GM19455 (cell line): ENCODE measurements around the gene CD40.
"Not testable (repeated sequence)": the region's sequence is repeated elsewhere in the genome, so short reads cannot be mapped to it uniquely, and the experiment has no call there.

ENCODE experiments used
- ATAC-seq: cut with Tn5 transposase; IDR thresholded peaks from one replicate; pipeline ENCODE4 v1.9.1; 2021; ENCODE audit not compliant: unreplicated experiment

Gene CD40

DNA sequence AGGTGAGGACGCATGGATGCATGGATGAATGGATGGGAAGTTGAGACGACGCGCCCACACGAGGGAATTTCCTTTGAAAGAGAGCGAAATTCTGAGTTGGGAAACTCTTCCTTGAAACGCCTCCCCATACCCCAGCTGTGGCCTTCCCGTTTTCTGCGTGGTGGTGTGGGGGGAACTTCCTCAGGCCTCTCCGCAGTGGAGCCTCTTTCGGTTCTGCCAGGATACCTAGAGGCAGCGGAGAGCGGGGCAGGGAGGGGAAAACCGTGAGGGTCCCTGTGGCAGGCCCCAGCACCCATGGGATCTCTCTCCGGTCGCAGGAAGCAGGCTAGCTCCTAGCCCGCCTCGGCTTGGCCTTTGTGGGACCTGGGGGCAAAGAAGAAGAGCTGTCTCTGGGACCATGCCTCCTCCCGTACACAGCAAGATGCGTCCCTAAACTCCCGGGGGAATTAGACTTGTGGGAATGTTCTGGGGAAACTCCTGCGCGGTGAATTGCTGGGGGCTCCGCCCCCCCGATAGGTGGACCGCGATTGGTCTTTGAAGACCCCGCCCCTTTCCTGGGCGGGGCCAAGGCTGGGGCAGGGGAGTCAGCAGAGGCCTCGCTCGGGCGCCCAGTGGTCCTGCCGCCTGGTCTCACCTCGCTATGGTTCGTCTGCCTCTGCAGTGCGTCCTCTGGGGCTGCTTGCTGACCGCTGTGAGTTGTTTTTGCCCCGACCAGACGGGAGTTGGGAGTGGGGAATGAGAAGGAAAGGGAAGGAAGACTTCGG is at the start of gene CD40:
CD40 (plus strand) TSS at position 611 of the 764 bp plus-strand sequence; CDS start at position 641, 30 bp downstream.
- ATAC-seq, result peak; percentile 70

DNA sequence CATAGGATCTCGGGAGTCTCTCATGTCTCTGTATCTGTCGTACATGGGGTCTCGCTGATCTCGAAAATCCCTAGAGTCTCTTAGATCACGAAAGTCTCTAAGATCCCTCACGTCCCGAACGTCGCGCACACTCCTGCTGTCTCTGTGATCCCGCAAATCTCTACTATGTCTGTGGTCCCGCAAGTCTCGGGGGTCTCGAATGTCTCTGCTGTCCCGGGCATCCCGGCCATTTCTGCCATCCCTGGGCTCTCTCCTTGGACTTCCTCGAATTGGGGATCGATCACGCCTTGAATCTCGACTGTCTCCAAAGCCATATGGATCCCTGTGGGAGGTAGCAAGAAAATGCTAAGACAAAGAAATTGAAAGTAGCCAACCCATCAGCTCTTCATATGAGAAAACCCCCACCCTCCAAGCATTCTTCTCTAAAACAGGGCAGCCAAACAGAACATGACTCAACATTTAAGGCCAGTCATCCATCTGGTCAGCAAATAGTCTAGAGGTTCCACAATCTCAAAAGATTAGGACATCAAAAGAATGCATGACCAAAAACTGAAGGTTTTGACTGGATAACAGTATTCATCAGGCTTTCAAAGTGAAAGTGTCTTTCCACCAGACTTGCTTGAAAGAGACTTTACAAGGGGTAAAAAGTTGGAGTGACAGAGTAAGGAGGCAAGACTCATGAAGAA is 47.8 kb upstream of the CD40 start:
- ATAC-seq, result no peak

DNA sequence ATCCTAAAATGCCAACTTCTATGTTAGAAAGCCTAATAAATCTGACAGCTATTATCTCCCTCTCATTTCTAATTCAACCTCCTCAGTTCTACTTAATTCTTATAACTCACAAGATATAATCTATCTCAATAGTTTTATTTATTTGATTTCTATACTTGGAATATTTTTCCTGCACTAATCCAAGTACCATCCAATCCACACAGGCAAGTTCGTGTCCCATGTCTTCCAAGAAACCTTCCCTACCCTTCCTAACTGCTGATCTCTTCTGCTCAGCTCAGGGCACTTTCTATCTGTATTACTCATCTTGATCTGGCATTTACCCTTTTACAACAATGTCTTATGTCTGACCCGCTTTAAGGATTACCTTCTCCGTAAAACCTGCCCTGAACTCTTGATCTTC is 46.5 kb upstream of the CD40 start:
- no peak for ATAC-seq

DNA sequence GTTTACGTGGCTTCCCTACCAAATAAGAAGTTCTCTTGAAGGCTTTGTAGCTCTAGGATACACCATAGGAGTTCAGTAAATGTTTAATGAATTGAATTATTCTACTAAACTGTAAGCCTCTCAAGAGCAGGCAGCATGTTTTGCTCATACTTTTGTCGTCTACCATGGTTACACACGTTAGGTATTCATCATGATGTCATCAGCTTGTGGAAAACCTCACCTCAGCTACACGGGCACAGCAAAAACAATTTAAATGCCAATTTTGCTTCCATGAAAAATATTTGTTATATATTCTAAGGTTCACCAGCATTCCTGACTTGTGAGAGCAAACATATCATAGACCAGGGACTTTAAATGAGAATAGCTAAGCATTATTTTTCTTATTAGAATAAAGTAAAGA is 45.1 kb upstream of the CD40 start:
- no peak for ATAC-seq

DNA sequence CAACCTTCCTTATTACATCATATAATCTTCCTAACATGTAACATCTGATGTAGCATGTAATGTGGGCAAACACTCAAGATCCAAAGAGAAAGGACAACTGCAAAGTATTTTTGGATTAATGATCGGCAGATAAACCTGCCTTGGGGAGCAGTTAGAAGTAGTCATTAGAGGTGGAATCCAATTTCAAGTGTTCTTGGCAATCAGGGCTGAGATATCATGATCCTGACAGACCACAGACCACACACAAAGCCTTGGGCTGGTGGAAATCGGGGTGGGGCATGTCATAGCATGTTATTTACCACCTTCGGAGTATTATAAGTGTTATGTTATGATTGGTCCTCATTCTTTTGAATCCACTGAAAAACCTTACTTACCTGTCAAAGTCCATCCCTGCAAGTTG is 44.7 kb upstream of the CD40 start:
- ATAC-seq, result no peak

DNA sequence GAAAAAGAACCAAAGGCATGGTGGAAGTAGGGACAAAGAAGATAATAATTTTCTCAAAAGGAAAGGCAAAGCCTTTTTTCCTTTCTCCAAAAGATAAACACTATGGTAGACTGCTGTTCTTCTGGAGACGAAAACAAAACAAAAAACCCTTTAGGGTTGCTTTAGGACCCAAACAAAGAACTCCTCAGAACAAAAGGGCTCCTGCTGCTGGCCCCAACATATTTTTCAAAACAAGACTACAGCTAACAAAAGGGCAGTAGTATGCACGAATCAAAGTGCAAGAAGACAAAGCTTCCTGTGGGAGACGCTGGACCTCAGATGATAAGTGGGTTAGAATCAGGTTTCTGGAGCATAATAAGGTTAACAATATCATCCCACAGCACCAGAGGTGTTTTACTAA is 44.1 kb upstream of the CD40 start:
- no peak for ATAC-seq

DNA sequence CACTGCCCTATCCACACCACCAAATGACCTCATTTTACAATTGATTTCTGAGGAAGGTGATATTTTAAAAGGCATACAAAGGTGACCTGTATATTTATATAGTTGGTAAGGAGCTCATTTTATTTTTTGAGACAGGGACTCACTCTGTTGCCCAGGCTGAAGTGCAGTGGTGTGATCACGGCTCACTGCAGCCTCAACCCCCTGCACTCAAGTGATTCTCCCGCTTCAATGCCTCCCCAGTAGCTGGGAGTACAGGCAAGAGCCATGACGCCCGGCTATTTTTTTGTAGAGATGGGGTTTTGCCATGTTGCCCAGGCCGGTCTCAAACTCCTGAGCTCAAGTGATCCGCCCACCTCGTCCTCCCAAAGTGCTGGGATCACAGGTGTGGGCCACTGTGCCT is 41.3 kb upstream of the CD40 start:
- ATAC-seq, result no peak

DNA sequence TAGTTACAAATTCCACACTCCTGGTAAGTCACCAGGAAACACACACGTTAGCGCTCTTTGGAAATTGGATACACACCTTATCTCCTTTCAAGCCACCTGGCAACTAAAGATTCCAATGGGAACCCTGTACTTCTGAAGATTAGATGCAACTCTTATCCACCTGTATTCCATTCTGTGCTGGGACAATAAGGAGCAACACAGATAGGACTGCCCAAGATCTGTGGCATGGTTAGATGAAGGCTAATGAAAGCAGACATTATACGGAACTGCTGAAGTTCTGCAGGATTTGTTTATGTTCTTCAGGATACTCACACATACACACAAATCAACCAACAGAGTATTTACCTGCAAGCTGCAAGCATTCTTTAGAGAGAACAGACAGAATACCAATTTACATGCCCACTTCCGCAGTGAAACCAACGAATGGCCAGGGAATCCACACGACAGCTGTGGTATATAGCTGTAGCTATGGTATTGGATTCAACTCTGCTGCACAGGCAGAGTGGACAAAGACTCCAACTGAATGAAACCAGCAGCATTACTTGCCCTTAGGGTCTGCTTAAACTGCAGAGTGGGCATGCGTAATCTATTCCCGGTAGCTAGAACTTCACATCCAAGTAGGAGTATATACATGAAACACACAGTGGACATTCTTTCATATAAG is 40.3 kb upstream of the CD40 start:
- ATAC-seq, result no peak

DNA sequence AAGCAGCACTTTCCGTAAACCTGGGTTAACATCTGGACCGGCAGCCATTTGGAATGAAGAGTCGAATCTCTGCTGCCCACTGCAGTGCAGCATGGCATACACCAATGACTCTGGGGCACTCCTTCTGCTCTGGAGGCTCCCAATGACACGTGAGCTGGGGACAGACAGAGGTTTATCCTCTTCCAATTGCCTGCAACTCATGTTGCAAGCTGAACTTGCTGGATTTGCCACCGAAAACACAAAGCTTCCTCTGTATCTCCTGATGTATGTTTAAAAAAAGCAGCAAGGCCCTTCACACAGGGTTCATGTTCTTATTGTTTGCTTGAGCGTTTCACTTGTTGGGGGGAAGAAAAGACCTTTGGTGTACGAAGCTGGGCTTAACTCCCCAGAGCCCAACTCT is 39.2 kb upstream of the CD40 start:
- no peak for ATAC-seq

DNA sequence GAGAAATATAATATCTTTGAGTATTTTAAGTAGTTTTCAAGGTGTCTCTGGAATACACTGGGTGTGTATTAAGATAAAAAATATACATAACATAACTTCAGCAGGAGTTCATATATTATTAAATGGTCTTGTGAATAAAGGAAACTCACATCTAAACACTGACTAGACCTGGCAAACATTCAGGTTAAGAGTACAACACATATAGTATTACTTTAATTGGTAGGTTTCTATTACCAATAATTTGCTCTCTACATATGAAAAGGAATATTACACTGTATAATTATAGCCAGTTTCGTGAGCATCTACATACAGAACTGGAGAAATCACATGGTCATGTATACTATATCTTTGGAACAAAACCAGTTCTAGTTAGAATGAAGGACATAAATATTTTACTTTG is 37.0 kb upstream of the CD40 start:
- no peak for ATAC-seq

DNA sequence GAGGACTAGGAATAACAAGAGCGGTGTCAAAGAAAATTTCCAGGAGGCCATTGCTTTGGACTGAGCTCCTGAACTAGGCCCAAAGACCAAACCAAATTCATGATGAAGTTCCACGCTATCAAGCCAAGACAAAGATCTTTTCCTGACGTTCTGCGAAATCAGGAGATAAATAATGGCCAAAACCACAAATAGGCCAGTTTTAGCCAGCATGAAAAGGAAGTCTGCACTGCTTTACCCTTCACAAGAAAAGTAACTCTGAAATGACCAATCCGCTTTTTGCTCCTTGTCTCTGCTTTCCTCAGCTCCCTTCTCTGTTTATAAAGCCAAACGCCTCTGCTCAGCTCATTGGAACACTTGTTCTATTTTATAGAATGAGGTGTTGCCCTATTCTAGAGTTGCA is 35.0 kb upstream of the CD40 start:
- ATAC-seq, result no peak

DNA sequence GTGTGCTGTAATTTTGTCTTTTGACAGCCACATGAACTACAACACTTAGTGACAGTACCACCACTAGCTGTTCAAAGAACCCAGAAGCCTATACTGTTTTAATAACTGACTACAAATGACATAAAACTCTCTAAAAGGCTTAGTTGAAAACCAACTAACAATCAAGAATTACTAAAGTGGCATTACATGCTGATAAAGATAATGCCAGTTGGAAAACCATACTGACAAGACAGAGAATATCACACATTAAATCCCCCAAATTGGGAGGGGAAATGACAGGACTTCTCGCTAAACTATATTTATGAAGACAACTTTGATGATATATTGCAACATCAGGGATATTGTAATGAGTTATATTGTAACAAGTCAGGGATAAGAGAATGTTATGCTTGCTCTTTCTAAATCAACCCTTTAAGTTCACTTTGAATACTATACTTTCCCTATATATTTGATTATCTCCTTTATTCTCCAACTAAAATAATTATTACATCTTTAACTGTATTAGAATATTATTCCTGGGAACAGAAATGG is 34.5 kb upstream of the CD40 start:
- no peak for ATAC-seq

DNA sequence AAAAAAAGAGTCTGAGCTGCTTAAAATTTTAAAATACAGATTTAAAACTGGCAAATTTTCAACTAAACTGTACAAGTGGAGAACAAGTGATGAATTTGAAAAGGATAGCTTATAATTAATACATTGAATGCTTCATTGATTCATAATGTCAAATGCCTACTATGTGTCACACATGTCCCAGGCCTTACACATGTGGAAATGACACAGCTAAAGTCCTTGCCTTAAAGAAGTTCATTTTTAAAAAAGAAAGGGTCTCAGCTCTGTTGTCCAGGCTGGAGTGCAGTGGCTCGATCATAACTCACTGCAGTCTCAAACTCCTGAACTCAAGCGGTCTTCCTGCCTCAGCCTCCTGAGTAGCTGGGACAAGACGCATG is 33.3 kb upstream of the CD40 start:
- no peak for ATAC-seq

DNA sequence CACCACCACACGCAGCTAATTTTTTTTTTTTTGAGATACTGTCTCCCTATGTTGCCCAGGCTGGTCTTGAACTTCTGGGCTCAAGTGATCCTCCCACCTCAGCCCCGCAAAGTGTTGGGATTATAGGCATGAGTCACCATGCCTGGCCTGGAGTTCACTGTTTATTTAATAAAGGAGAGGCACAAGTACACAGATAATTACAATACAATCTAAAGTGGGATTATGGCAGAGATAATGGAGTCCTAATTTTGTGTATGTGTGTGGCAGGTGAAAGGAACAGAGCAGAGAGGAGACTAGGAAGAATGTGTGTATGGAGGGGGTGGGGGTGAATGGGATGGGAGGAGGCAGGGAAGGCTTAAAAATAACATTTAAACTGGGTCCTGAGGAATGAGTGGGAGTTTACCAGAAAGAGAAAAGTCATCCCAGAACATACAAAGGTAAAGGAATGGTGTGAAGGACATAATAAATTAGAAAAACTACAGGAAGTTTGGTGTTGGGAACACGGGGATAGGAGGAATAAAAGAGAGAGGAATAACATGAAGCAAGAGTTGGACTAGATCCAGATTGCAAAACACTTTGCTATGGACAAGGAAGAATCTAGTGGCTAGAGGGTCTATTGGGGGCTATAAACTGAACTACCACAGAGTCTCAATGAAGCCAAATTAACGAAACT is 32.8 kb upstream of the CD40 start:
- ATAC-seq, result no peak

DNA sequence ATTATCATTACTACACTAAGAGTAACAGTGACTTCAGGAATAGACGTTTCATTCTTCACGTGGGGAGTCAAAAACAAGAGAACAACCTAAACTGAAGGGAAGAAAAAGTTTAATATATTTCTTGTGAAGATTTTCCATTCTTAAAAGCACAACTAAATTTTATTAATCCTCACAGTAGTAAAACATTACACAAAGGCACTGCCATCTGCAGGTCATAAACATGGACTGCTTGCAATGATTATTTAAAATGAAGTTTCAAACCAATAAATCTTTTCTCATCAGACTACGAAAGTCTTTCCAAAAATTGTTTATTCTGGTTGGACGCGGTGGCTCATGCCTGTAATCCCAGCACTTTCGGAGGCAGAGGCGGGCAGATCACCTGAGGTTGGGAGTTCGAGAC is 31.0 kb upstream of the CD40 start:
- ATAC-seq, result no peak

DNA sequence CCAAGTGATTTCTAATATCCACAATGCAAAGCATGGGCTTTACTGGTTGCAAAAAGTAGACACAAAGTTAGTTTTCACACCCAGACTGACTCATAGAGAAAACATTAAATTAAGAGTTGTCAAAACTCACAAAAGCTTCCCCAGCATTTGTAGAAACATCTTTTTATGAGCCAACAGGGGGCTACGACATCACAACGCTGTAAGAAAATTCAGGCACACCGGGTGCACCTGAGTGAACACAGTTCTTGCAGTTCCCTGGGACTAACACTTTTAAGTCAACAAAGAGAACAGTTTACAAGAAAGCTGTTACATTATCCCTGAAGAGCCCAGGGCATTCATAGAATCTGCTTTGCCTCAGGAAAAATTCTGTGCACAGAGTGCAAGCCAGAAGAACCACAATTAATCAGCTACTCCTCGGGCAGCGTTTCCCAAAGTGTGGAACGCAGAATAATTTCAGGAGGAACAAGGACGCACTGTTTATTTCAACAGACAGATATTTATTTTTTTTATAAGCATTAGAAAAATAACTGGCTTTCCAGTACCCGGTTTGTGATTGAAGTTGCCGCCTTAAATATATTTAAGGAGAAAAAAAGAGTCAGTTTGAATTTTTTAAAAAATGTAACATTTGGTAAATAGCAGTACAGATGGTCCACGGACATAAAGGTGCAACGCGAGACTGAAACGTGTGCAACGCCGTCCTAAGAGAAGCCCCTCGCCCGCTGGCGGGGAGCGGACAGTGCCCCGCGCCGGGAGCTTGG is 29.5 kb upstream of the CD40 start:
- no peak for ATAC-seq

DNA sequence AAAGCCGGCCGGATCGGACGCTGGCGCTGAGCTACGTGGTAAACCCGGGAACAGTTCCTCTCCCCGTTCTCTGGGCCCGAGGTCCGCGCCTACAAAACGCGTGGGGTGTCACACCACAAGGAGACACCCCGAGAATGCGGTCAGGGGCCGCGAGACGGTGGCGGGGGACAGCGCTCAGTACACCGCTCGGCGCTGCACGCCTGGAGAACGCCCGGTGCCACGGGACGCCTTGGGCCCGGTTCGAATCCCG is 29.0 kb upstream of the CD40 start:
- peak; percentile 44 for ATAC-seq

DNA sequence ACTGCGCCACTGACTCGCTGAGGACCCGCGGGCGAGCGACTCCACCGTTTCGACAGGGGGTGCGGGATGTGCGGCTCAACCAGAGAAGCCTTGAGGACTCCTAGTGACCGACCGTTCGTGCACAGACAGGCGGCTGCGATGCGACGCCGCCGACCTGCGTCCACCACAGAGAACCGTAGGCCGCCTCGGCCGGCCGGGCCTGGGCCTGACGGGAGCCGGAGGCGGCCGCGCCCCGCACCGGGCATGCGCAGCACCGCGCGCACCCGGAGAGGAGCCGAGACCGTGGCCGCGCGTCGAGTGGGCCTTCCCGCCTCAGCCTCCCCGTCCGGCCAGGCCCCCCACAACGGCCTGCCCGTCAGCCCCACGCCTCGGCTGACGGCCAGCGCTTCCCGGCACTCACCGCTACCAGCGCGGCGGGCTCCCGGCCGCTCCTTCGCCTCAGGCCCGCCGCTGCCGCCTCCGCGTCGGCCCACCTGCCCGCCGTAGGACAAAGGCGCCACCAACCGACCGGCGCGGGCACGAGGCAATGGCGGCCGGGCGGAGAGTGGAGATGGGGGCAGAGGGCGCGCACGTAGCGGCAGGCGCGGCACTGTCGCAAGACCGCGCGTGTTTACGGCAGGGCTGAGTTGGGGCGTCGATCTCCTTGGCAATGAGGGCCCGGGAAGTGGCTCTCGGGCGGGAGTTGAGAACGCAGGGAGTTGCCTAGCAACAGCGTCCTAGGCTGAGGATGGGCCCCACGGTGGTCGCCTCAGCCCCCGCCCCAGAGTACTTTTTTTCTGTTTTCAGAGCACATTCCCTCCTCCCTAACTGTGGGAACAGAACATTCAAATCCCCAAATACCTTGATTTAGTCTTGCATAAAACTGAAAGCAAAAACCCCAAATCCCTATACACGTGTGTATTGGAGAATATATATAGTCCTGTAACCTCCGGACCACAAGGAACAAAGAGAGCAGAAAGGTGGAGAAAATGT is 28.4 kb upstream of the CD40 start, which contains the start of gene NCOA5:
NCOA5 (minus strand) TSS at position 546 of the 972 bp plus-strand sequence. CDS start 10,538 bp downstream, outside the sequence.
- peak; percentile 84 for ATAC-seq

DNA sequence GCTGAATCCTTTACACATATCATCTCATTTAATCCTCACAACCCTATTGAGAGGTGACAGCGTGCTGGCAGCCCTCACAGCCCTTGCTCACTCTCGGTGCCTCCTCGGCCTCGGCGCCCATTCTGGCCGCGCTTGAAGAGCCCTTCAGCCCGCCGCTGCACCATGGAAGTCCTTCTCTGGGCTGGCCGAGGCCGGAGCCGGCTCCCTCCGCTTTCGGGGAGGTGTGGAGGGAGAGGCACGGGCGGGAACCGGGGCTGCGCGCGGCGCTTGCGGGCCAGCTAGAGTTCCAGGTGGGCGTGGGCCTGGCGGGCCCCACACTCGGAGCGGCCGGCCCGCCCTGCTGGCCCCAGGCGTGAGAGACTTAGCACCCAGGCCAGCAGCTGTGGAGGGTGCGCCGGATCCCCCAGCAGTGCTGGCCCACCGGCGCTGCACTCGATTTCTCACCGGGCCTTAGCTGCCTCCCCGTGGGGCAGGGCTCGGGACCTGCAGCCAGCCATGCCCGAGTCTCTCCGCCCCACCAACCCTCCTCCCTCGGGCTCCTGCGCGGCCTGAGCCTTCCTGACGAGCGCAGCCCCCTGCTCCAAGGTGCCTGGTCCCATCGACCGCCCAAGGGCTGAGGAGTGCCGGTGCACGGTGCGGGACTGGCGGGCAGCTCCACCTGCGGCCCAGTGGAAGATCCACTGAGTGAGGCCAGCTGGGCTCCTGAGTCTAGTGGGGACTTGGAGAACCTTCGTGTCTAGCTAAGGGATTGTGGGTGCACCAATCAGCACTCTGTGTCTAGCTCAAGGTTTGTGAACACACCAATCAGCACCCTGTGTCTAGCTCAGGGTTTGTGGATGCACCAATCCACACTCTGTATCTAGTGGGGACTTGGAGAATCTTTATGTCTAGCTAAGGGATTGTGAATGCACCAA is 26.2 kb upstream of the CD40 start:
- ATAC-seq, result not testable (repeated sequence)
